ENCODE results near the gene CYBB.
A peak's percentile ranks its signal among the peaks of the same experiment; 100 is the strongest.

The CYBB gene

GRCh38 chrX:37786624-37787422 is 7.0 kb downstream of the CYBB start:
- no peak for DNase-seq

GRCh38 chrX:37787423-37787869 is 7.6 kb downstream of the CYBB start:
- DNase-seq, result no peak

GRCh38 chrX:37796310-37796709 is 16.5 kb downstream of the CYBB start:
- DNase-seq, result no peak

- DNase-seq, result no peak
These were observed 16.9 kb downstream of the CYBB start for GRCh38 chrX:37796805-37797204.

GRCh38 chrX:37799936-37800335 is 20.1 kb downstream of the CYBB start:
- no peak for DNase-seq

- no peak for DNase-seq
These were observed 20.9 kb downstream of the CYBB start for GRCh38 chrX:37800717-37801116.

GRCh38 chrX:37802028-37802427 is 22.2 kb downstream of the CYBB start:
- no peak for DNase-seq

GRCh38 chrX:37803057-37803456 is 23.2 kb downstream of the CYBB start:
- no peak for DNase-seq

GRCh38 chrX:37809970-37810369 is 30.1 kb downstream of the CYBB start:
- DNase-seq, result no peak

- no peak for DNase-seq
These were observed 32.3 kb downstream of the CYBB start for GRCh38 chrX:37812110-37812509.

- no peak for DNase-seq
These were observed 33.7 kb downstream of the CYBB start for GRCh38 chrX:37813570-37813969.

GRCh38 chrX:37815366-37815765 is 35.5 kb downstream of the CYBB start:
- no peak for DNase-seq

- DNase-seq, result no peak
These were observed 36.9 kb downstream of the CYBB start for GRCh38 chrX:37816766-37817165.

GRCh38 chrX:37817176-37817575 is 37.3 kb downstream of the CYBB start:
- no peak for DNase-seq

GRCh38 chrX:37817579-37817978 is 37.7 kb downstream of the CYBB start:
- no peak for DNase-seq

- no peak for DNase-seq
These were observed 38.2 kb downstream of the CYBB start for GRCh38 chrX:37818031-37818430.

- no peak for DNase-seq
These were observed 40.8 kb downstream of the CYBB start for GRCh38 chrX:37820646-37821045.

GRCh38 chrX:37824491-37825214 is 44.8 kb downstream of the CYBB start:
- DNase-seq, result no peak

- peak; percentile 11 for DNase-seq
These were observed 45.5 kb downstream of the CYBB start for GRCh38 chrX:37825215-37825842.

GRCh38 chrX:37829721-37830120 is 49.9 kb downstream of the CYBB start:
- no peak for DNase-seq

GRCh38 chrX:37830371-37830770 is 50.5 kb downstream of the CYBB start:
- no peak for DNase-seq

- no peak for DNase-seq
These were observed 55.1 kb downstream of the CYBB start for GRCh38 chrX:37834937-37835336.

- DNase-seq, result no peak
These were observed 61.1 kb downstream of the CYBB start for GRCh38 chrX:37840931-37841330.

- DNase-seq, result no peak
These were observed 64.8 kb downstream of the CYBB start for GRCh38 chrX:37844622-37845021.

Measured in NCI-H2107 (cell line).